Psoas muscle (tissue), 8 donors: ENCODE data around the gene MTM1. TPM values are rescaled to one million over a fixed set of nuclear protein-coding genes. Genes with fewer than 3 reads are reported as not detected.

Source experiments
- ATAC-seq, 4 donors: fragments of 200-7000 bp; cut with Tn5 transposase; one replicate each; pipeline ENCODE4 v1.9.1; 2020; ENCODE audit warnings: moderate library complexity in 3 of 4, mild to moderate bottlenecking in 2 of 4
- DNase-seq, 2 donors: peaks; one replicate each; pipeline ENCODE4 v3.0.0-alpha.2; 2020
- H3K27ac ChIP-seq: fragments of 200-600 bp; one replicate; pipeline ENCODE4 v1.8.0; 2022
- H3K27me3 ChIP-seq, 3 donors: fragments of 200-600 bp in 1 of 3; one replicate each; pipeline versions ENCODE4 v1.6.1 to v1.8.0; 2013 to 2022; ENCODE audit warnings: low read length in 2 of 3, mild to moderate bottlenecking in 2 of 3, moderate library complexity in 1 of 3; ENCODE audit not compliant: insufficient read depth in 3 of 3
- H3K36me3 ChIP-seq, 2 donors: fragments of 200-600 bp in 1 of 2; one replicate each; pipeline versions ENCODE4 v1.6.1 to v1.8.0; 2013 to 2022; ENCODE audit warnings: low read depth in 1 of 2, mild to moderate bottlenecking in 1 of 2, moderate library complexity in 1 of 2; ENCODE audit not compliant: insufficient read depth in 1 of 2
- H3K4me1 ChIP-seq: fragments of 200-600 bp; one replicate; pipeline ENCODE4 v1.8.0; 2022
- H3K4me3 ChIP-seq: fragments of 200-600 bp; one replicate; pipeline ENCODE4 v1.8.0; 2022; ENCODE audit warnings: mild to moderate bottlenecking
- H3K9me3 ChIP-seq: fragments of 200-600 bp; one replicate; pipeline ENCODE4 v1.8.0; 2022
- WGBS, 3 donors: extraction: QIAGEN DNeasy Blood & Tissue Kit; methylation state at CpG; one replicate each; pipeline versions ENCODE4 v1.1.6 to v1.1.7; 2013; 5-methylcytosine and 5-hydroxymethylcytosine counted together
- intact Hi-C, 2 donors: fragments of 100-400 bp; cut with DNase I; formaldehyde crosslinking; loops; one replicate each; pipeline versions ENCODE4 v1.11.0 to v1.14.2; 2022
- polyA plus RNA-seq, 3 donors: library from polyadenylated mRNA; stranded (reverse); fragments of 200-250 nt; gene quantifications; one replicate each; pipeline ENCODE4 v1.2.3, GENCODE V29; 2013
- total RNA-seq, 4 donors: library from RNA; stranded (reverse); fragmentation: NEBNext Ultra II Directional in 2 of 4; extraction: Animal tissue kit (Norgen Biotek cat#: 25700) in 2 of 4; gene quantifications; one replicate each; pipeline versions ENCODE4 v1.2.1 to v1.2.4, GENCODE V29; 2021 to 2023
- TF ChIP-seq, protein P1 (sequence below): fragments of 200-600 bp; IDR thresholded peaks from one replicate; pipeline ENCODE4 v1.8.0; 2022; ENCODE audit warnings: antibody characterized with exemption
- donor health status: healthy with polysubstance abuse.
- donor health status: DM: no; HTN: no; CAD: no; lungs with moderate emphysema.
- donor health status: Bipolar disorder and iron deficiency.
- donor health status: healthy.
- donor health status: DM: yes; HTN: yes; CAD: no.
- donor health status: DM: no; HTN: no; CAD: no.
- donor health status: DM: no; HTN: no; CAD: no.
- donor health status: DM: yes; HTN: yes; CAD: no.

Gene MTM1
- total and polyA plus RNA-seq, 7 donors: 4.9 to 17.4 (median 15.0) TPM

DNA sequence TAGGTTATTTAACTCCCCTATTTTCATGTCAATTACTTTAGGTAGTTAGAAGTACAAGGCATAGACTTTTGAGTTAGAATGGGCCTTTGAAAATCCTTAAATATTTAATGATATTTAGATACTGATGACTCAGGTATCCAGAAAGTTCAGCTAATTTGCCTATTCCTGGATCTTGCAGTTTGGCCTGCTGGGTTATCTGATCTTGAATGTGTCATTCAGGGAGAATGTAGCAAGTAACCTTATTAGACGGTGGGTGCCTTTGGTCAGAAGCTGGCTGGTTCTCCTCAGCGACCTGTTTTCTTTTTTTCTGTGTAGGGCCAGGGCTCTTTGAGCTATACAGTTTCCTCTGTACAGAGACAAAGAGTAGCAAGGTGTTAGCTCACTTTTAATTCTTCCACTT is 42.0 kb downstream of the MTM1 start:
- 66 to 81% (median 80%) methylated on average over 2 of the region's 2 CpGs for WGBS, 3 donors
- intact Hi-C loops: no loop called here
- Histone ChIP-seq H3K27me3 (no peaks in the 10 kb centered on the region), H3K4me1 (no peaks in the 10 kb centered on the region), H3K9me3 (no peaks in the 10 kb centered on the region), H3K36me3 (peaks cover 0 to 16% of the 10 kb centered on the region in 2 donors), H3K27ac (no peak overlapping the region), H3K4me3 (no peak overlapping the region)
- no peak for ATAC-seq
- DNase-seq: no peak
- TF ChIP-seq, protein P1, sequence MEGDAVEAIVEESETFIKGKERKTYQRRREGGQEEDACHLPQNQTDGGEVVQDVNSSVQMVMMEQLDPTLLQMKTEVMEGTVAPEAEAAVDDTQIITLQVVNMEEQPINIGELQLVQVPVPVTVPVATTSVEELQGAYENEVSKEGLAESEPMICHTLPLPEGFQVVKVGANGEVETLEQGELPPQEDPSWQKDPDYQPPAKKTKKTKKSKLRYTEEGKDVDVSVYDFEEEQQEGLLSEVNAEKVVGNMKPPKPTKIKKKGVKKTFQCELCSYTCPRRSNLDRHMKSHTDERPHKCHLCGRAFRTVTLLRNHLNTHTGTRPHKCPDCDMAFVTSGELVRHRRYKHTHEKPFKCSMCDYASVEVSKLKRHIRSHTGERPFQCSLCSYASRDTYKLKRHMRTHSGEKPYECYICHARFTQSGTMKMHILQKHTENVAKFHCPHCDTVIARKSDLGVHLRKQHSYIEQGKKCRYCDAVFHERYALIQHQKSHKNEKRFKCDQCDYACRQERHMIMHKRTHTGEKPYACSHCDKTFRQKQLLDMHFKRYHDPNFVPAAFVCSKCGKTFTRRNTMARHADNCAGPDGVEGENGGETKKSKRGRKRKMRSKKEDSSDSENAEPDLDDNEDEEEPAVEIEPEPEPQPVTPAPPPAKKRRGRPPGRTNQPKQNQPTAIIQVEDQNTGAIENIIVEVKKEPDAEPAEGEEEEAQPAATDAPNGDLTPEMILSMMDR: no peak

- no peak for DNase-seq
- intact Hi-C loops: no loop called here
- TF ChIP-seq, protein P1: no peak
- H3K4me3 ChIP-seq: no peak overlapping the region
- no peaks in the 10 kb centered on the region for H3K4me1 ChIP-seq
- no peak overlapping the region for H3K27ac ChIP-seq
- peaks cover 0 to 24% of the 10 kb centered on the region in 2 donors for H3K36me3 ChIP-seq
- ATAC-seq: no peak
- H3K9me3 ChIP-seq: no peaks in the 10 kb centered on the region
- no peaks in the 10 kb centered on the region for H3K27me3 ChIP-seq
- WGBS, 3 donors: 75 to 91% (median 91%) methylated on average over 4 of the region's 4 CpGs
These were observed 46.9 kb downstream of the MTM1 start for GRCh38 chrX:150615356-150615755.

DNA sequence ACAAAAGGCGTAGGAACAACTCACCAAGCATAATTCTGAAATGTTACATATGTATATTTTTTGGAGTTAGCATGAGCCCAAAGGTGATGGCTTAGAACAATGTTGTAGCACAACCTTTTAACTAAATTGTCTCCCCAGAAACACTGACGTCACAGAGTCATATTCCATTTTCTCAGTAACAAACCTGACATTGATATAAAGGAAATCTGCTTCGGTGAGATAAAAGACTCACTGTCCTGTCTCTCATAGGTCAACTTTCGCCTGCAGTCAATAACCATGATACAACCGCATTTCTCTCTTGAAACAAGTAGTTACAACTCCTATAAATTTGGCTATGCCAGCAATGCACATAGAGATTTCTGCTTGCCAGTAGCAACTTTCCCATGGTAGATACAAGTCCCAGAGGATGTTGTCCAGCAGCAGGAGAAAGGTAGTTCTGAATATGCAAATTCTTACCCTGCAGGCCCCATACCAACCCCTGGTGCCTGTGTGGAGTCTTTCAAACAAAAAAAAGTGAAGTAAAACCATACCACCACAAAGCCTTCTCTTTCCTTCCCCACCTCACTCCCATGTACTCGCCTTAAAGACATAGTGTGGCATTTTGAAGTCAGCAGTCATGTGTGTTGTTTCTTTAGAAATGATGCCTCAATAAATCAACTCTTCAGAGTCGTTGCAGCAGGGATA is 47.9 kb downstream of the MTM1 start:
- no peak overlapping the region for H3K27ac ChIP-seq
- H3K9me3 ChIP-seq: no peaks in the 10 kb centered on the region
- ATAC-seq (no peak), DNase-seq (no peak)
- TF ChIP-seq, protein P1: no peak
- WGBS, 3 donors: 71 to 89% (median 88%) methylated on average over 7 of the region's 7 CpGs
- peaks cover 0 to 24% of the 10 kb centered on the region in 2 donors for H3K36me3 ChIP-seq
- H3K27me3 ChIP-seq: no peaks in the 10 kb centered on the region
- H3K4me1 ChIP-seq: no peaks in the 10 kb centered on the region
- no peak overlapping the region for H3K4me3 ChIP-seq
- intact Hi-C loops: no loop called here

- TF ChIP-seq, protein P1: no peak
- Histone ChIP-seq H3K4me3 (no peak overlapping the region), H3K27ac (no peak overlapping the region), H3K36me3 (peaks cover 0 to 24% of the 10 kb centered on the region in 2 donors), H3K9me3 (no peaks in the 10 kb centered on the region), H3K27me3 (no peaks in the 10 kb centered on the region), H3K4me1 (no peaks in the 10 kb centered on the region)
- DNase-seq (no peak), ATAC-seq (no peak)
- WGBS, 3 donors: 79 to 90% (median 87%) methylated on average over 2 of the region's 2 CpGs
- intact Hi-C loops: no loop called here
These were observed 48.4 kb downstream of the MTM1 start for GRCh38 chrX:150616863-150617198.

DNA sequence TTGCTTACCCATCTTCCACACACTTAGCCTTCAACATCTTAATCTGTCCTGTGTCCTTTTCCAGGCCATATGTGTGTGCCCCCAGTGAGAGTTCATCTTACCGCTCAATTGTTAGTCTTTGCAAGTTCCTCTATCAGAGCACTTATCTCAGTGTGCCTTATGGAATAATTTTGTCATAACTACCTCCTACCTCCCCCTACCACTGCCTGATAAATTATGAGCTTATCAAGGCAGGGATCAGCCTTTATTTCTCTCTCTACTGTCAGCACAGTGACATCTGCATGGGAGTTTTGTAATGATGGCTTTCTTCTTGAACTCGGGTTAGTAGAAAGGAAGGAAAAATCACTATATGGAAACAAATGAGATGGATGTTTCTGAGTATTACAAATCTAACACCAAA is 53.2 kb downstream of the MTM1 start:
- ATAC-seq (no peak), DNase-seq (no peak)
- TF ChIP-seq, protein P1: no peak
- Histone ChIP-seq H3K4me3 (no peak overlapping the region), H3K27me3 (no peaks in the 10 kb centered on the region), H3K27ac (no peak overlapping the region), H3K4me1 (no peaks in the 10 kb centered on the region), H3K36me3 (peaks cover 0 to 31% of the 10 kb centered on the region in 2 donors), H3K9me3 (no peaks in the 10 kb centered on the region)
- intact Hi-C loops: no loop called here
- WGBS, 3 donors: 72 to 97% (median 97%) methylated on average over 2 of the region's 2 CpGs
